Stomach (tissue), 9 donors: ENCODE measurements around the gene GPR75. TPM values are rescaled to one million over a fixed set of nuclear protein-coding genes. Genes with fewer than 3 reads are reported as not detected.

ENCODE experiments used
- DNase-seq, 2 donors: peaks; one replicate each; pipeline versions ENCODE4 v3.0.0 to v3.0.0-alpha.2; 2013 to 2019
- H3K27ac ChIP-seq, 5 donors: fragments of 200-600 bp in 4 of 5; sonication (generic) in 4 of 5; one replicate each; pipeline ENCODE4 v1.5.1; 2013 to 2019; ENCODE audit warnings: mild to moderate bottlenecking in 1 of 5, moderate library complexity in 1 of 5
- H3K27me3 ChIP-seq, 3 donors: fragments of 200-600 bp; sonication (generic); one replicate each; pipeline ENCODE4 v1.5.1; 2017 to 2019; ENCODE audit warnings: mixed run types in 1 of 3
- H3K36me3 ChIP-seq, 4 donors: fragments of 200-600 bp; sonication (generic); 1 replicate in 3 of 4; 2 replicates in 1 of 4; pipeline ENCODE4 v1.5.1; 2016 to 2019
- H3K4me1 ChIP-seq, 4 donors: fragments of 200-600 bp; sonication (generic); one replicate each; pipeline ENCODE4 v1.5.1; 2016 to 2019
- H3K4me3 ChIP-seq, 4 donors: fragments of 200-600 bp; sonication (generic) in 3 of 4; one replicate each; pipeline ENCODE4 v1.5.1; 2016 to 2019; ENCODE audit warnings: mild to moderate bottlenecking in 1 of 4
- H3K9me3 ChIP-seq, 4 donors: fragments of 200-600 bp; sonication (generic); one replicate each; pipeline ENCODE4 v1.5.1; 2016 to 2019
- EP300 ChIP-seq: sonication (generic); formaldehyde crosslinking; IDR thresholded peaks from one replicate; pipeline ENCODE4 v1.6.1; 2017; ENCODE audit warnings: antibody characterized with exemption
- POLR2A ChIP-seq, 4 donors: fragments of 450-650 bp; IDR thresholded peaks; one replicate each; pipeline ENCODE4 v1.6.1; 2016; ENCODE audit warnings: antibody characterized with exemption in 4 of 4, control low read depth in 2 of 4, mild to moderate bottlenecking in 1 of 4, moderate library complexity in 1 of 4
- POLR2AphosphoS5 ChIP-seq, 3 donors: sonication (generic); formaldehyde crosslinking; IDR thresholded peaks; one replicate each; pipeline ENCODE4 v1.6.1; 2016; ENCODE audit warnings: antibody characterized with exemption in 3 of 3
- WGBS, 5 donors: extraction: QIAGEN DNeasy Blood & Tissue Kit in 3 of 5; methylation state at CpG; one replicate each; pipeline versions ENCODE4 v1.1.5 to v1.1.7; 2013 to 2018; 5-methylcytosine and 5-hydroxymethylcytosine counted together
- intact Hi-C: fragments of 100-400 bp; cut with DNase I; formaldehyde crosslinking; loops from one replicate; pipeline ENCODE4 v1.15.1; 2023; ENCODE audit warnings: low total_unique reads
- polyA plus RNA-seq, 3 donors: library from polyadenylated mRNA; stranded (reverse); fragments of 200-250 nt; gene quantifications; one replicate each; pipeline ENCODE4 v1.2.3, GENCODE V29; 2013
- small RNA-seq, 4 donors: library from RNA; depleted of rRNA; stranded (forward); fragments of <200 nt; gene quantifications; one replicate each; pipeline ENCODE3, GENCODE V24; 2016
- total RNA-seq, 5 donors: library from RNA; depleted of rRNA; stranded (reverse); fragments of >200 nt; gene quantifications; one replicate each; pipeline versions ENCODE4 v1.1.0 to v1.2.3, GENCODE V29; 2014 to 2016
- TF ChIP-seq, protein P1 (sequence below), 7 experiments: fragments of 450-650 bp in 4 of 7; fragments of 200-600 bp in 3 of 7; sonication (generic) in 3 of 7; IDR thresholded peaks; one replicate each; pipeline ENCODE4 v1.5.1; 2016 to 2019; ENCODE audit warnings: antibody characterized with exemption in 7 of 7, control low read depth in 2 of 7, mild to moderate bottlenecking in 1 of 7
- donor health status: healthy with polysubstance abuse.
- donor health status: Bipolar disorder and iron deficiency.
- donor health status: healthy.

GPR75 gene
- total and polyA plus RNA-seq, 8 donors, result 0.15 to 9.4 (median 3.4) TPM; not detected in 2

DNA sequence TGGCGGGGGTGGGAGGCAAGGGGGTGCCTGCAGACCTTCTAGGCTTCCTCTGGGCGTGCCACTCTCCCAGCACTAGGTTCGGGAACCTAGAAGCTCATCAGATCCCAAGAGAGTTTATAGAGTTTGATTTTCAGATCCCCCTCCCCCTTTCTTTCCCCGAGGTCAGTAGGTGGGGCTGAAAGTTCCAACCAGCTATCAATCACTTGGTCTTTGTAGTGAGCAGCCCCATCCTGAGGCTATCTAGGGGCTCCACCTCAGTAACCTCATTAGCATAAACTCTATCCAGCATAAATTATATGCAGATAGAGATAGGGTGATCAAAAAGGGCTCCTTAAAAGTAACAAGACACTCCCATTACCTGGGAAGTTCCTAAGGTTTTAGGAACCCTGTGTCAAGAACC, 40.1 kb downstream of the GPR75 start:
- no peak for DNase-seq

DNA sequence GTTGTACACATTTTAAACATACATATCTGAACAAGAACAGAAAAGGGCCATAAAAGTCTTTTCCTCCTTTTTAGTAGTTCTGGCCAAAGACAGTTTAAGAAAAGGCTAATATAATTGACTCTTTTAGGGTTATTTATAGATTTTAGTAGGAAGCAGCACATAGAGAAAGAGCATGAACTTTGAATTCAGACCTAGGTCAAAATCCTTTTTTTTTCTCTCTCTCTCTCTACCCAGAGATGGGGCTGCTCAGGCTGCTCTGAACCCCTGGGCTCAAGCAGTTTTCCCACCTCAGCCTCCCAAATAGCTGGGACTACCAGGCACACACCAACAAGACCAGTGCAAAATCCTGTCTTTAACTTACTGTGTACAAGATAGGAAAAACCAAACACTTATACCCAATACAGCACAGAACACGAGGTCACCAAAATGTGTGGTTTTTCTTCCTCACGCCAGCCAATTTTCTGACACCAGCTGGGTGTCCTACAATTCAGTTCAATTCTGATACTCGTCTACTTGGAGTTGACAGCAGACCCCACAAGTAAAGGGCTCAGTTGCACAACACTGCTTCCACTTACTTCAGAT, 40.8 kb downstream of the GPR75 start:
- no peak for DNase-seq
- H3K36me3 ChIP-seq, result peaks cover 14 to 69% (median 65%) of the 10 kb centered on the region in 4 donors
- TF ChIP-seq, protein P1, sequence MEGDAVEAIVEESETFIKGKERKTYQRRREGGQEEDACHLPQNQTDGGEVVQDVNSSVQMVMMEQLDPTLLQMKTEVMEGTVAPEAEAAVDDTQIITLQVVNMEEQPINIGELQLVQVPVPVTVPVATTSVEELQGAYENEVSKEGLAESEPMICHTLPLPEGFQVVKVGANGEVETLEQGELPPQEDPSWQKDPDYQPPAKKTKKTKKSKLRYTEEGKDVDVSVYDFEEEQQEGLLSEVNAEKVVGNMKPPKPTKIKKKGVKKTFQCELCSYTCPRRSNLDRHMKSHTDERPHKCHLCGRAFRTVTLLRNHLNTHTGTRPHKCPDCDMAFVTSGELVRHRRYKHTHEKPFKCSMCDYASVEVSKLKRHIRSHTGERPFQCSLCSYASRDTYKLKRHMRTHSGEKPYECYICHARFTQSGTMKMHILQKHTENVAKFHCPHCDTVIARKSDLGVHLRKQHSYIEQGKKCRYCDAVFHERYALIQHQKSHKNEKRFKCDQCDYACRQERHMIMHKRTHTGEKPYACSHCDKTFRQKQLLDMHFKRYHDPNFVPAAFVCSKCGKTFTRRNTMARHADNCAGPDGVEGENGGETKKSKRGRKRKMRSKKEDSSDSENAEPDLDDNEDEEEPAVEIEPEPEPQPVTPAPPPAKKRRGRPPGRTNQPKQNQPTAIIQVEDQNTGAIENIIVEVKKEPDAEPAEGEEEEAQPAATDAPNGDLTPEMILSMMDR (IDR thresholded peaks at IDR 0.05), result no peak
- TF ChIP-seq POLR2A (IDR thresholded peaks at IDR 0.05) (no peak), POLR2AphosphoS5 (IDR thresholded peaks at IDR 0.05) (no peak), EP300 (no peak)
- H3K4me3 ChIP-seq, result no peak overlapping the region
- H3K4me1 ChIP-seq, result no peaks in the 10 kb centered on the region
- H3K9me3 ChIP-seq, result no peaks in the 10 kb centered on the region
- H3K27ac ChIP-seq, result no peak overlapping the region
- 83 to 99% (median 95%) methylated on average over 3 of the region's 3 CpGs for WGBS, 5 donors
- no peaks in the 10 kb centered on the region for H3K27me3 ChIP-seq
- intact Hi-C loops, result no loop called here

More for the DNA sequence above, 40.1 kb downstream of the GPR75 start:
- Histone ChIP-seq H3K36me3 (peaks cover 13 to 62% (median 58%) of the 10 kb centered on the region in 4 donors), H3K9me3 (no peaks in the 10 kb centered on the region), H3K27me3 (no peaks in the 10 kb centered on the region), H3K27ac (no peak overlapping the region), H3K4me3 (no peak overlapping the region), H3K4me1 (no peaks in the 10 kb centered on the region)
- 76 to 84% (median 82%) methylated on average over 4 of the region's 4 CpGs for WGBS, 5 donors
- TF ChIP-seq EP300 (no peak), POLR2AphosphoS5 (IDR thresholded peaks at IDR 0.05) (no peak), POLR2A (IDR thresholded peaks at IDR 0.05) (no peak)
- TF ChIP-seq, protein P1 (IDR thresholded peaks at IDR 0.05), result no peak
- intact Hi-C loops, result no loop called here

DNA sequence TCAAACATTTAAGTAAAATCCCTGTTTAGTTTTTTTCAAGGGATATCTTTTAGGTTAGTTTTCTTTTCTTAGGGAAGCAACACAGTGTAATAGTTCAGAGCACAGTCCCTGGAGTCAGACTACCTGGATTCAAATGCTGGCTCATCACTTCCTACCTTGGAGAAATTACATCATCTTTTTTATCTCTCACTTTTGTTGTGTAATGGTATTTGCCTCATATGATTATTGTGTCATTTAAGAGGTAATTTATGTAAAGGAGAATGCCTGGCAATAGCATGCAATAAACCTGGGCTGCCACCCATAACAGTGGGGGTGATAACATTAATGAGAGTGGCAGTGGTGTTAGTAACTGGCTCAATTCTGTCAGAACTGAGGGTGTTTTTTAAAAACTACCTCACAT, 46.6 kb downstream of the GPR75 start:
- no peaks in the 10 kb centered on the region for H3K4me1 ChIP-seq
- DNase-seq, result no peak
- H3K27me3 ChIP-seq, result no peaks in the 10 kb centered on the region
- H3K9me3 ChIP-seq, result no peaks in the 10 kb centered on the region
- no peak for TF ChIP-seq POLR2A (IDR thresholded peaks at IDR 0.05)
- no peak for TF ChIP-seq EP300
- no peak for TF ChIP-seq POLR2AphosphoS5 (IDR thresholded peaks at IDR 0.05)
- TF ChIP-seq, protein P1 (IDR thresholded peaks at IDR 0.05), result no peak
- H3K36me3 ChIP-seq, result peaks cover 41 to 100% (median 100%) of the 10 kb centered on the region in 4 donors
- no peak overlapping the region for H3K4me3 ChIP-seq
- no peak overlapping the region for H3K27ac ChIP-seq
- intact Hi-C loops, result no loop called here

DNA sequence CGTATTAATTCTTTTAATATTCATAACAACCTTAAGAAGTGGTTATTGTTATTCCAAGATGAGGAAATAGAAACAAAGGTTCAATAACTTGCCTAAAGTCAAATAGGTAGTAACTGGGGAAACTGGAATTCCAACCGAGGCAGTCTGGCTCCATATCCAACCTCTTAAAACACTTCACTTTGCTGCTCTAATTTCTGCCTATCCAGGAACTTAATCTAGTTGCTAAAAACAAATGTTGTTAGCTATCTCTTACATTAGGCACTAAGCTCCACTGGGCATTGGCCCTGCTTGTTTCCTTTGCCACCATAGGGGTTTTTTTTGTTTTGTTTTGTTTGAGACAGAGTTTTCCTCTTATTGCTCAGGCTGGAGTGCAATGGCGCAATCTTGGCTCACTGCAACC, 48.2 kb downstream of the GPR75 start:
- H3K9me3 ChIP-seq, result no peaks in the 10 kb centered on the region
- 89 to 99% (median 98%) methylated on average over 3 of the region's 3 CpGs for whole genome bisulfite sequencing, 5 donors
- no peaks in the 10 kb centered on the region for H3K27me3 ChIP-seq
- intact Hi-C loops, result no loop called here
- DNase-seq, result no peak
- peaks cover 40 to 100% (median 100%) of the 10 kb centered on the region in 4 donors for H3K36me3 ChIP-seq
- TF ChIP-seq, protein P1 (IDR thresholded peaks at IDR 0.05), result no peak
- no peak for TF ChIP-seq POLR2A (IDR thresholded peaks at IDR 0.05)
- TF ChIP-seq EP300, result no peak
- no peak for TF ChIP-seq POLR2AphosphoS5 (IDR thresholded peaks at IDR 0.05)
- H3K4me3 ChIP-seq, result no peak overlapping the region
- no peaks in the 10 kb centered on the region for H3K4me1 ChIP-seq
- H3K27ac ChIP-seq, result no peak overlapping the region

Small RNA genes lying within 50 kb of the gene (small RNA-seq; reads per million reads assigned to genes)
- gene MIR3682, result 0 reads per million in 4 donors

Other genes with a start within 250 kb of the GPR75 start
- 1 to 10 TPM in 2 of 5 donors, under 1 TPM in 1, not detected in 2; 0.45 to 4.2 (median 4.0) TPM for gene CHAC2, start 92.2 kb downstream of the GPR75 start, total RNA-seq
- 1 to 10 TPM; 3.0 to 6.6 (median 5.7) TPM for gene CHAC2, start 92.2 kb downstream of the GPR75 start, polyA plus RNA-seq
- gene ASB3, start 73.0 kb downstream of the GPR75 start, total RNA-seq, result 10 to 100 TPM in 2 of 5 donors, 1 to 10 TPM in 2, under 1 TPM in 1; 0.58 to 53.6 (median 5.4) TPM
- 1 to 10 TPM; 5.3 to 7.6 (median 6.1) TPM for gene ASB3, start 73.0 kb downstream of the GPR75 start, polyA plus RNA-seq
- gene ERLEC1, start 72.9 kb downstream of the GPR75 start, total RNA-seq, result 100 to 1,000 TPM in 2 of 5 donors, 10 to 100 TPM in 2, 1 to 10 TPM in 1; 7.0 to 225 (median 39.6) TPM
- 10 to 100 TPM; 15.2 to 28.9 (median 27.8) TPM for gene ERLEC1, start 72.9 kb downstream of the GPR75 start, polyA plus RNA-seq
- 100 to 1,000 TPM in 1 of 5 donors, 10 to 100 TPM in 4; 15.1 to 133 (median 54.5) TPM for gene PSME4, start 111.0 kb upstream of the GPR75 start, total RNA-seq
- gene PSME4, start 111.0 kb upstream of the GPR75 start, polyA plus RNA-seq, result 10 to 100 TPM; 24.6 to 31.1 (median 30.7) TPM